ENCODE results near the gene SUGP2. TPM values are rescaled to one million over a fixed set of nuclear protein-coding genes. Genes with fewer than 3 reads are reported as not detected.
A peak's percentile ranks its signal among the peaks of the same experiment; 100 is the strongest.

Gene SUGP2
- total RNA-seq, 1 donor from 2014 or later: 24.8 TPM

GRCh38 chr19:19054315-19054938, 21.1 kb upstream of the SUGP2 start:
- DNase-seq (ENCODE audit: low read depth): no peak
- H3K4me3 ChIP-seq (ENCODE audit: low read depth, low read length): no peak overlapping the region
- TF ChIP-seq CTCF (conservative IDR thresholded peaks at IDR 0.05; ENCODE audit: low read depth, low read length): no peak

- H3K4me3 ChIP-seq (ENCODE audit: low read depth, low read length): no peak overlapping the region
- peak; percentile 81 for TF ChIP-seq CTCF (conservative IDR thresholded peaks at IDR 0.05; ENCODE audit: low read depth, low read length)
- no peak for DNase-seq (ENCODE audit: low read depth)
Observed at GRCh38 chr19:19053508-19054314, 20.4 kb upstream of the SUGP2 start.

GRCh38 chr19:19052921-19053320, 19.6 kb upstream of the SUGP2 start:
- no peak overlapping the region for H3K4me3 ChIP-seq (ENCODE audit: low read depth, low read length)
- DNase-seq (ENCODE audit: low read depth): no peak
- TF ChIP-seq CTCF (conservative IDR thresholded peaks at IDR 0.05; ENCODE audit: low read depth, low read length): no peak

GRCh38 chr19:19051478-19052213, 18.3 kb upstream of the SUGP2 start:
- TF ChIP-seq CTCF (conservative IDR thresholded peaks at IDR 0.05; ENCODE audit: low read depth, low read length): no peak
- DNase-seq (ENCODE audit: low read depth): no peak
- H3K4me3 ChIP-seq (ENCODE audit: low read depth, low read length): no peak overlapping the region

GRCh38 chr19:19050731-19051130, 17.4 kb upstream of the SUGP2 start:
- DNase-seq (ENCODE audit: low read depth): no peak
- H3K4me3 ChIP-seq (ENCODE audit: low read depth, low read length): no peak overlapping the region
- no peak for TF ChIP-seq CTCF (conservative IDR thresholded peaks at IDR 0.05; ENCODE audit: low read depth, low read length)

GRCh38 chr19:19050104-19050503, 16.8 kb upstream of the SUGP2 start:
- DNase-seq (ENCODE audit: low read depth): no peak
- TF ChIP-seq CTCF (conservative IDR thresholded peaks at IDR 0.05; ENCODE audit: low read depth, low read length): no peak
- H3K4me3 ChIP-seq (ENCODE audit: low read depth, low read length): no peak overlapping the region
